OCI-LY3 (cell line): ENCODE results near the gene GMPS.

ENCODE experiments used
- CTCF ChIP-seq: fragments of 200-600, 300-600 bp; sonication (generic); IDR thresholded peaks from 2 replicates; pipeline ENCODE4 v1.5.1; 2014; ENCODE audit warnings: antibody characterized with exemption, low read length, low read depth
- EZH2phosphoT487 ChIP-seq: fragments of 200-600 bp; shearing (Covaris generic); IDR thresholded peaks from 2 replicates; pipeline ENCODE4 v1.6.1; 2018; ENCODE audit warnings: antibody characterized with exemption, mixed run types, low read depth

- TF ChIP-seq CTCF (no peak), EZH2phosphoT487 (no peak)
Measured at GRCh38 chr3:155870945-155871745, 695 bp downstream of the GMPS start.
